Measurements from ENCODE around the gene IFT81. TPM values are rescaled to one million over a fixed set of nuclear protein-coding genes. Genes with fewer than 3 reads are reported as not detected.
"Not testable (repeated sequence)": the region's sequence is repeated elsewhere in the genome, so short reads cannot be mapped to it uniquely, and the experiment has no call there.

The IFT81 gene
- total RNA-seq, 1 experiment from 2014 or later, result 10.5 TPM

DNA sequence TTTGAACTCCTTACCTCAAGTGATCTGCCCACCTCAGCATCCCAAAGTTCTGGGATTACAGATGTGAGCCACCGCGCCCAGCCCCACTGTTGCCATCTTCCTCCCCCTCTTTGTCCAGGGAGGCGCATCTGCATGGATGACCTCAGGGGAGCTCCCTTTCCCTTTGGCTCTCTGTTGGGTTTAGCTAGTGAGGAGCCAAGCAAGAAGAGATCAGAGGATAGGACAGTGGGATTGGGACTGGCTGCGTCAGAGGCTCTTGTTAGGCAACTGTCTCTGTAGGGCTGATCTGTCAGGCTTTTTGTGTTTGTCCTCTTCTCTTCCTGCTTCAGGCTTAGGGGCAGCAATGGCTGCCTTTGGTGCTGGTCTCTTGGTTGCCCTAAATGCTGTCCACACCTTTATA lies 8.5 kb upstream of the IFT81 start:
- Mint-ChIP-seq H3K4me3 (no peak overlapping the region), H3K27ac (no peak overlapping the region), H3K27me3 (ENCODE audit: low read depth) (peaks cover 22% of the 10 kb centered on the region), H3K36me3 (no peaks in the 10 kb centered on the region), H3K4me1 (no peaks in the 10 kb centered on the region), H3K9me3 (0 out of 2 replicates have a peak, but pooled peaks cover 4% of the 10 kb centered on the region)
- DNase-seq (ENCODE audit: low spot score), result no peak
- ChIA-PET POLR2A (interaction anchor here (0.6 kb wide), 1 partner anchor 106 kb away, joined by 3 read pairs; no protein-coding TSS in a partner anchor), CTCF (interaction anchor here (2.2 to 2.6 kb wide), 2 partner anchors 14 to 316 kb away, joined by 8 to 10 read pairs; no protein-coding TSS in a partner anchor)
- ATAC-seq, result 0 out of 2 replicates have a peak, but pooled peaks have one; percentile 18
- TF ChIP-seq GRHL2 (CRISPR knock-in tag; IDR thresholded peaks at IDR 0.05; ENCODE audit: insufficient replicate concordance, severe bottlenecking), result no peak
- TF ChIP-seq TEAD4 (CRISPR knock-in tag; IDR thresholded peaks at IDR 0.05), result no peak
- TF ChIP-seq GTF2I (CRISPR knock-in tag; conservative IDR thresholded peaks at IDR 0.05), result no peak
- TF ChIP-seq, protein P1, sequence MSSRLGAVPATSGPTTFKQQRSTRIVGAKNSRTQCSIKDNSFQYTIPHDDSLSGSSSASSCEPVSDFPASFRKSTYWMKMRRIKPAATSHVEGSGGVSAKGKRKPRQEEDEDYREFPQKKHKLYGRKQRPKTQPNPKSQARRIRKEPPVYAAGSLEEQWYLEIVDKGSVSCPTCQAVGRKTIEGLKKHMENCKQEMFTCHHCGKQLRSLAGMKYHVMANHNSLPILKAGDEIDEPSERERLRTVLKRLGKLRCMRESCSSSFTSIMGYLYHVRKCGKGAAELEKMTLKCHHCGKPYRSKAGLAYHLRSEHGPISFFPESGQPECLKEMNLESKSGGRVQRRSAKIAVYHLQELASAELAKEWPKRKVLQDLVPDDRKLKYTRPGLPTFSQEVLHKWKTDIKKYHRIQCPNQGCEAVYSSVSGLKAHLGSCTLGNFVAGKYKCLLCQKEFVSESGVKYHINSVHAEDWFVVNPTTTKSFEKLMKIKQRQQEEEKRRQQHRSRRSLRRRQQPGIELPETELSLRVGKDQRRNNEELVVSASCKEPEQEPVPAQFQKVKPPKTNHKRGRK (CRISPR knock-in tag; IDR thresholded peaks at IDR 0.05; ENCODE audit: borderline replicate concordance), result no peak
- TF ChIP-seq GABPB1 (CRISPR knock-in tag; IDR thresholded peaks at IDR 0.05), result no peak
- TF ChIP-seq, protein P2, sequence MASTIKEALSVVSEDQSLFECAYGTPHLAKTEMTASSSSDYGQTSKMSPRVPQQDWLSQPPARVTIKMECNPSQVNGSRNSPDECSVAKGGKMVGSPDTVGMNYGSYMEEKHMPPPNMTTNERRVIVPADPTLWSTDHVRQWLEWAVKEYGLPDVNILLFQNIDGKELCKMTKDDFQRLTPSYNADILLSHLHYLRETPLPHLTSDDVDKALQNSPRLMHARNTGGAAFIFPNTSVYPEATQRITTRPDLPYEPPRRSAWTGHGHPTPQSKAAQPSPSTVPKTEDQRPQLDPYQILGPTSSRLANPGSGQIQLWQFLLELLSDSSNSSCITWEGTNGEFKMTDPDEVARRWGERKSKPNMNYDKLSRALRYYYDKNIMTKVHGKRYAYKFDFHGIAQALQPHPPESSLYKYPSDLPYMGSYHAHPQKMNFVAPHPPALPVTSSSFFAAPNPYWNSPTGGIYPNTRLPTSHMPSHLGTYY (CRISPR knock-in tag; IDR thresholded peaks at IDR 0.05), result no peak
- no peak for TF ChIP-seq KAT7 (CRISPR knock-in tag; IDR thresholded peaks at IDR 0.05; ENCODE audit: borderline replicate concordance)
- TF ChIP-seq ELF4 (CRISPR knock-in tag; IDR thresholded peaks at IDR 0.05; ENCODE audit: low read depth), result no peak
- TF ChIP-seq CREB1 (CRISPR knock-in tag; IDR thresholded peaks at IDR 0.05), result no peak
- no peak for TF ChIP-seq NFYB (CRISPR knock-in tag; conservative IDR thresholded peaks at IDR 0.05; ENCODE audit: low read depth)
- TF ChIP-seq, protein P3, sequence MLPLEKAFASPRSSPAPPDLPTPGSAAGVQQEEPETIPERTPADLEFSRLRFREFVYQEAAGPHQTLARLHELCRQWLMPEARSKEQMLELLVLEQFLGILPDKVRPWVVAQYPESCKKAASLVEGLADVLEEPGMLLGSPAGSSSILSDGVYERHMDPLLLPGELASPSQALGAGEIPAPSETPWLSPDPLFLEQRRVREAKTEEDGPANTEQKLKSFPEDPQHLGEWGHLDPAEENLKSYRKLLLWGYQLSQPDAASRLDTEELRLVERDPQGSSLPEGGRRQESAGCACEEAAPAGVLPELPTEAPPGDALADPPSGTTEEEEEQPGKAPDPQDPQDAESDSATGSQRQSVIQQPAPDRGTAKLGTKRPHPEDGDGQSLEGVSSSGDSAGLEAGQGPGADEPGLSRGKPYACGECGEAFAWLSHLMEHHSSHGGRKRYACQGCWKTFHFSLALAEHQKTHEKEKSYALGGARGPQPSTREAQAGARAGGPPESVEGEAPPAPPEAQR (CRISPR knock-in tag; IDR thresholded peaks at IDR 0.05), result no peak
- TF ChIP-seq, protein P4, sequence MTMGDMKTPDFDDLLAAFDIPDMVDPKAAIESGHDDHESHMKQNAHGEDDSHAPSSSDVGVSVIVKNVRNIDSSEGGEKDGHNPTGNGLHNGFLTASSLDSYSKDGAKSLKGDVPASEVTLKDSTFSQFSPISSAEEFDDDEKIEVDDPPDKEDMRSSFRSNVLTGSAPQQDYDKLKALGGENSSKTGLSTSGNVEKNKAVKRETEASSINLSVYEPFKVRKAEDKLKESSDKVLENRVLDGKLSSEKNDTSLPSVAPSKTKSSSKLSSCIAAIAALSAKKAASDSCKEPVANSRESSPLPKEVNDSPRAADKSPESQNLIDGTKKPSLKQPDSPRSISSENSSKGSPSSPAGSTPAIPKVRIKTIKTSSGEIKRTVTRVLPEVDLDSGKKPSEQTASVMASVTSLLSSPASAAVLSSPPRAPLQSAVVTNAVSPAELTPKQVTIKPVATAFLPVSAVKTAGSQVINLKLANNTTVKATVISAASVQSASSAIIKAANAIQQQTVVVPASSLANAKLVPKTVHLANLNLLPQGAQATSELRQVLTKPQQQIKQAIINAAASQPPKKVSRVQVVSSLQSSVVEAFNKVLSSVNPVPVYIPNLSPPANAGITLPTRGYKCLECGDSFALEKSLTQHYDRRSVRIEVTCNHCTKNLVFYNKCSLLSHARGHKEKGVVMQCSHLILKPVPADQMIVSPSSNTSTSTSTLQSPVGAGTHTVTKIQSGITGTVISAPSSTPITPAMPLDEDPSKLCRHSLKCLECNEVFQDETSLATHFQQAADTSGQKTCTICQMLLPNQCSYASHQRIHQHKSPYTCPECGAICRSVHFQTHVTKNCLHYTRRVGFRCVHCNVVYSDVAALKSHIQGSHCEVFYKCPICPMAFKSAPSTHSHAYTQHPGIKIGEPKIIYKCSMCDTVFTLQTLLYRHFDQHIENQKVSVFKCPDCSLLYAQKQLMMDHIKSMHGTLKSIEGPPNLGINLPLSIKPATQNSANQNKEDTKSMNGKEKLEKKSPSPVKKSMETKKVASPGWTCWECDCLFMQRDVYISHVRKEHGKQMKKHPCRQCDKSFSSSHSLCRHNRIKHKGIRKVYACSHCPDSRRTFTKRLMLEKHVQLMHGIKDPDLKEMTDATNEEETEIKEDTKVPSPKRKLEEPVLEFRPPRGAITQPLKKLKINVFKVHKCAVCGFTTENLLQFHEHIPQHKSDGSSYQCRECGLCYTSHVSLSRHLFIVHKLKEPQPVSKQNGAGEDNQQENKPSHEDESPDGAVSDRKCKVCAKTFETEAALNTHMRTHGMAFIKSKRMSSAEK (CRISPR knock-in tag; IDR thresholded peaks at IDR 0.05; ENCODE audit: borderline replicate concordance), result no peak
- no peak for TF ChIP-seq RORB (CRISPR knock-in tag; IDR thresholded peaks at IDR 0.05)
- no peak for TF ChIP-seq FOXJ3 (CRISPR knock-in tag; IDR thresholded peaks at IDR 0.05; ENCODE audit: borderline replicate concordance)
- TF ChIP-seq, protein P5, sequence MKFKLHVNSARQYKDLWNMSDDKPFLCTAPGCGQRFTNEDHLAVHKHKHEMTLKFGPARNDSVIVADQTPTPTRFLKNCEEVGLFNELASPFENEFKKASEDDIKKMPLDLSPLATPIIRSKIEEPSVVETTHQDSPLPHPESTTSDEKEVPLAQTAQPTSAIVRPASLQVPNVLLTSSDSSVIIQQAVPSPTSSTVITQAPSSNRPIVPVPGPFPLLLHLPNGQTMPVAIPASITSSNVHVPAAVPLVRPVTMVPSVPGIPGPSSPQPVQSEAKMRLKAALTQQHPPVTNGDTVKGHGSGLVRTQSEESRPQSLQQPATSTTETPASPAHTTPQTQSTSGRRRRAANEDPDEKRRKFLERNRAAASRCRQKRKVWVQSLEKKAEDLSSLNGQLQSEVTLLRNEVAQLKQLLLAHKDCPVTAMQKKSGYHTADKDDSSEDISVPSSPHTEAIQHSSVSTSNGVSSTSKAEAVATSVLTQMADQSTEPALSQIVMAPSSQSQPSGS (CRISPR knock-in tag; IDR thresholded peaks at IDR 0.05; ENCODE audit: borderline replicate concordance, low read depth), result no peak

DNA sequence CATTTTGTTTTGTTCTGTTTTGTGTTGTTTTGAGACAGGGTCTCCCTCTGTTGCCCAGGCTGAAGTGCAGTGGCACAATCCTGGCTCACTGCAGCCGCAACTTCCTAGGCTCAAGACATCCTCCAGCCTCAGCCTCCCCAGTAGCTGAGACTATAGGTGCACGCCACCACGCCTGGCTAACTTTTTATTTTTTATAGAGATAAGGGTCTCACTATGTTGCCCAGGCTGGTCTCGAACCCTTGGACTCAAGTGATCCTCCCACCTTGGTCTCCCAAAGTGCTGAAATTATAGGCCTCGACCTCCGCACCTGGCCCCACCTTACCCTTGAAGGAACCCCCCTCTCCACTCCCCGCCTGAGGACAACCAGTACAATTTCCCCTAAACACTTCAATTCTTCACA lies 7.5 kb upstream of the IFT81 start:
- TF ChIP-seq FOXK1 (CRISPR knock-in tag; IDR thresholded peaks at IDR 0.05), result no peak
- no peak for TF ChIP-seq ZNF263 (CRISPR knock-in tag; IDR thresholded peaks at IDR 0.05; ENCODE audit: low read depth)
- Mint-ChIP-seq H3K27me3 (ENCODE audit: low read depth) (peaks cover 29% of the 10 kb centered on the region), H3K27ac (no peak overlapping the region), H3K4me3 (no peak overlapping the region), H3K4me1 (no peaks in the 10 kb centered on the region), H3K9me3 (0 out of 2 replicates have a peak, but pooled peaks cover 4% of the 10 kb centered on the region), H3K36me3 (no peaks in the 10 kb centered on the region)
- ChIA-PET POLR2A (no interaction called here), CTCF (interaction anchor here (1.1 to 2.6 kb wide), 3 partner anchors 12 to 315 kb away, joined by 3 to 10 read pairs (median 8); no protein-coding TSS in a partner anchor)
- no peak for ATAC-seq
- no peak for DNase-seq (ENCODE audit: low spot score)

DNA sequence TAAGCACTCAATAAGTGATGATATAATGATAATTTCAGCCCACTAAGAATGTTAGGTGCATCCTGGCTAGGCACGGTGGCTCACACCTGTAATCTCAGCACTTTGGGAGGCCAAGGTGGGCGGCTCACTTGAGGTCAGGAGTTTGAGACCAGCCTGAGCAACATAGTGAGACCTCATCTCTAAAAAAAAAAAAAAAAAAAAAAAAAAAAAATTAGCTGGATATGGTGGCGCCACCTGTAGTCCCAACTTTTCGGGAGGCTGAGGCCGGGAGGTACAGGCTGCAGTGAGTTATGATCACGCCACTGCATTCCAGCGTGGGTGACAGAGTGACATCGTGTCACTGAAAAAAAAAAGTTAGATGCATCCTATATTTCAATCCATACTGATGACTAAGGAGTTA lies 6.9 kb upstream of the IFT81 start:
- POLR2A ChIA-PET; DNase-seq (ENCODE audit: low spot score); ATAC-seq; H3K9me3 Mint-ChIP-seq; H3K4me1 Mint-ChIP-seq; H3K36me3 Mint-ChIP-seq; H3K4me3 Mint-ChIP-seq; H3K27ac Mint-ChIP-seq: not testable (repeated sequence)
- peaks cover 30% of the 10 kb centered on the region for H3K27me3 Mint-ChIP-seq (ENCODE audit: low read depth)
- CTCF ChIA-PET, result interaction anchor here (0.6 to 2.2 kb wide), 5 partner anchors 13 to 513 kb away, joined by 3 to 8 read pairs (median 3); no protein-coding TSS in a partner anchor
